GM21576 (cell line): ENCODE measurements around the gene CEP128.

ENCODE experiments used
- ATAC-seq: cut with Tn5 transposase; IDR thresholded peaks from one replicate; pipeline ENCODE4 v1.9.1; 2021; ENCODE audit warnings: mild to moderate bottlenecking, moderate library complexity; ENCODE audit not compliant: unreplicated experiment

Gene CEP128

DNA sequence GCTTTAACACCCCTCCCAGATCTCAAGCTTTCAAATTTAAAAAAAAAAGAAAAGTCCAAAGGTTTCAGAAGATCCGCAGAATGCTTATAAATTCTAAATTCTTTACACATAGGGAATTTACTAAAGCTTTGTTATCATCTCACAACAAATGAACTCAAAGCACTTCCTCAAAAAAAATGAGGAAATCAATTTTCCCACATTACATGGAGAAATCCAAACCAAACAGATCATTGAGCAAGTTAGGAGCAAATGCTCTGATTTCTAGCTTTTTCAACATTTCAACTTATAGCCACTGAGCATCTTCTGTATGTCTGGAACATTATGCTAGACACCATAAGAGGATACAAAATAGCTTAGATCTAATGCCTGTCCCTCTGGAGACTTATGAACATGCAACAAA, 161.0 kb downstream of the CEP128 start:
- ATAC-seq: no peak

DNA sequence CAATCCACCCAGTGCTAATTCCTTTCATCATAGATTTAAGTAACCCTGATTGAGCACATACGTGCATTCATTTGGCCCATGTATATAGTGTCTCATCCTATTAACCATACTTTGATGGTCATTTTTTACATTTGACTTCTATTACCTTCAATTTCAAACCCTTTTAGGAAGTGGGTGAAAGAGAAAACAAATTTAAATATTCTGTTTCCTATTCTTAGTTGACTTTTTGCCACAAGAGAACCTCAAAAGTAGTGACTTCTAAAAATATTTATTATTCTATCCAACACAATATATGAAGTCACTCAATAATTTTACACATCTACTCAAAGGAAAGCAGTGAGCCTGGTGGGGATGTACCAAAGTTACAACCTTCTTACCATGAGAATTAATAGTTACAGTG, 164.9 kb downstream of the CEP128 start:
- ATAC-seq: no peak

DNA sequence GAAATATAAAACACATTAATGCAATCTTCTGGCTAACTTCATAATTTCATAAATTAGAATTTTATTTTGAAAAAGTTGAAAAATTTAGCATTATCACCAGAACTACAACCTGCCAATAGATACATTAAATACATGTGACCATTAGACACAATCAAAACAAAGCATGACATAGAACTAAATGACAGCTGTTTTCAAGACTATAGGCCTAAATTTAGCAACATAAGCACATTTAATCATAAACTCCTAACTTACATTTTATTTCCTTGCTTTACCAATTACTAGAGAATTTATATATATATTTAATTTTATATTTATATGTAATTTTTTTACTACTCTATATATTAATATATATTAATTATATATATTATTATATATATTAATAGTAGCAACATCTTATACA, 165.4 kb downstream of the CEP128 start:
- ATAC-seq: no peak

DNA sequence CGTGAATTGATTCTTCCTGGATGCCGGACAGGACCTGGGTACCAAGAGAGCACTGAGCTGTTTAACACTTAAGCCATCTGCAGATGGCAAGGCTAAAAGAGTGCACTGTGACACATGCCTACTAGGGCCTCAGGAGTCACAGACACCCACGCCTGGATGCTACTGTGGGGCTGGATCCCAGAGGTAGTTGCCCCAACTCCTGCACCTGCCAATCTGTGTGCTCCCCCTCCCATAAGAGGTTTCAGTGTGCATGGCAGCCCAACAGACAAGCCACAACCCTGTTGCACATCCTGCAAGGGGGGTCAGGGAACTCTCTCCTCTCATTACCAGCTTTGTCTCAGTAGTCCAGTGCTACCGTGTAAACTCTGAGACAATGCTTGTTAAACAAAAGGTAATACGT, 169.0 kb downstream of the CEP128 start:
- ATAC-seq: no peak

DNA sequence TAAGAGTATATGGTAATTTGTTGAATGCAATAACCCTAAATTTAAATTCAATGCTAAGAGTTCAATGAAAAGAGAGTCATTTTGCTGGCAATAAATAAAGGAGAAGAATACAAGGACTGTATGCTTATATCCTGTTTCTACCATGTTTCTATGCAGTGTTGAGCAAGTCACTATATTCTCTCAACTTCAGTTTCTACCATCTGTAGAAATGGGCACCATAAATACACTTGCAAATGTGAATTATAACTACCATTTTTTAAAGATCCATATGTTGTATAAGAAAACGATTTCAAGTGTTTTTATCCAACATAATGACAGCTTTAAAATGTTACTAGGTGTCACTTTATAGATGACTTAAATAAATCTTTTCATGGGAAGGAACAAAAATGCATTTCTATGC, 170.3 kb downstream of the CEP128 start:
- ATAC-seq: no peak

DNA sequence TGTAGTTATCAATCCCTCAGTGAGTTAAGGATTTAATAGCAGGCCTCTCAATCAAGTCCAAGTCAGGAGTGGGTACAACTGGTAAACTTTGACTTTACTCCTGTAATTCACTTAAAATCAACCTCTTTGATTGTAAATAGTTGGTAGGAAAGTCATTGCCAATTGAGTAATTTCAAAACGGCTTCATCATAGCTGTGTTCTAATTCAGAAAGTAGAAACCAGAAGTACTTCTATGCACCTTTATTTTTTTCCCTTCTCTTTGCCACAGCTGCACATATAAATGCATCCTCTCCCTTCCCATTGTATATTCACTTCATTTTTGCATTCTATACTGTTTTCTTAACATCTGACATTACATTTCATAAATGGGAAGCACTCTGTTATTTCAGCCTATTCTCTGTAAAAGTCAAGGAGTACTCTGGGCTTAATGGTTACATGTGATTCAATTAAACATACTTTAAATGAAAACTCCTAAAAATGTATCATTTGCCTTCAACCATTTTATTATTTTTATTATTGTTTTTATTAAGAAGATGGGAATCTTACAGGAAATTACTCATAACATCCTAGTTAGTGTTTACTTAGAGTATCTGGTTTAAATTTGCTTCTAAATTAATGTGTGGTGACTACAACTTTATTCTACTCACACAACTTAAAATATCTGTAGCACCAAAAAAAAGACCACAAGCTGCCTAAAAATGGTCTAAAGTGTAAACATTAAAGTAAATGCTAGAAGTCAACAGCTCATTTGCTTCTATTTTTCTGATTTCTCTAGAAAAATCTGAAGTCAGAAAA, 171.2 kb downstream of the CEP128 start:
- ATAC-seq: no peak

DNA sequence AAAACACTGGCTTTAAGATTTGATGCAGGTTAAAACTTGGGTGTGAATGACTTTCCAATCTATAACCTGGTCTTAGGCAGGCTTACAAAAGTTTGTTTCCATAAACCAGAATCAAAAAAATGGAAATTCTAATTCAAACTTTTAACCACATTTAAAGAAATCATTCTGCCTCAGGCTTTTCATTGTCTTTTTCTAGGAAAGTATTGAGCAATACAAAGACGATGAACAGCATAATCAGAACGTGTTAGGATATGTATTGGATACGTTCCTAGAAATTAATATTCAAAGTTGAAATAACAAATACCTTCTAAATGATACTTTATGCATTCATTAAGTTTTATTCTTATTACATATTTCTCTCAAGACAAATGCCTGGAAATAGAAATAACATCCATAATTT, 172.9 kb downstream of the CEP128 start:
- no peak for ATAC-seq

DNA sequence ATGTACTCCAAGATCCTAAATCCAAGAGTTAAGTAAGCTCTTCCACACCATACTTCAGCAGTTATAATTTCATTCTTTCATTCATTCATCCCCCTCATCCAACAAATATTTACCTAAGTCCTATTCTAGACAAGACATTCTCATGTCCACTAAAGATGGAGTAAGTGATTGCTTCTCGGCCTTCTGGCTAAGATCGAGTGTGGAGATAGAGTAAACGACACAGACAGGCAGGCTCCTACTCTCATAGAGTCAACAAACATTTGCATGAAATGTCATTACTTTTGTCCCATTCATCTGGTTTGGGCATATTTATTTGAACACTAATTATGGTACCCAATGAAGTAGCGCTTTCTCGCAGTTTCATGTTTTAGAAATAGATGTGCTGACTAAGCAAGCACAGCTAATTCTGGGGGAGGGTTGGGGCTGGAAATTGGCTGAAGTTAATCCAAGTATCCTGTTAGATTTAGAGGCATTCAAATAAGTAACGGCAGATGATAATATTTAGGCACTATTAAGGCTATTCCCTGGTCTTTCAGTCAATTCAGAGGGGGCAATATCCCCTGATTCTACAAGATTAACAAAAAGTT, 176.5 kb downstream of the CEP128 start:
- ATAC-seq: no peak

DNA sequence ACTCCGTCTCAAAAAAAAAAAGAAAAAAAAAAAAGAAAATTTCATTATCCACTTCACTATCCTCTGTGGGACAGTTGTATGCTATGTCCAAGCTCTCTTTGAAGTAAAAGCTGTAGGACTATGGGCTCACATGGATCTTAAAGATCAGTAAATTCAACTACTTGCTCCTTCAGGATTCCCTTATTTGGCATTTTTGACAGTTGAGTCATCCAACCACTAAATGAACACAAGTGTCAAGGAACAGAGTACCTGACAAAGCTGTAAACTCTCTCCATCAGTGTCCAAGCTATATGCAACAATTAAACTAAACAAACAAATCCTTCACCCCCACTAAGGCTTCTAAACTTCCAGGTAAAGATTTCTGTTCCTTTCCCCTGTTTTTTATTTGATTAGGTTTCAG, 177.0 kb downstream of the CEP128 start:
- ATAC-seq: no peak

DNA sequence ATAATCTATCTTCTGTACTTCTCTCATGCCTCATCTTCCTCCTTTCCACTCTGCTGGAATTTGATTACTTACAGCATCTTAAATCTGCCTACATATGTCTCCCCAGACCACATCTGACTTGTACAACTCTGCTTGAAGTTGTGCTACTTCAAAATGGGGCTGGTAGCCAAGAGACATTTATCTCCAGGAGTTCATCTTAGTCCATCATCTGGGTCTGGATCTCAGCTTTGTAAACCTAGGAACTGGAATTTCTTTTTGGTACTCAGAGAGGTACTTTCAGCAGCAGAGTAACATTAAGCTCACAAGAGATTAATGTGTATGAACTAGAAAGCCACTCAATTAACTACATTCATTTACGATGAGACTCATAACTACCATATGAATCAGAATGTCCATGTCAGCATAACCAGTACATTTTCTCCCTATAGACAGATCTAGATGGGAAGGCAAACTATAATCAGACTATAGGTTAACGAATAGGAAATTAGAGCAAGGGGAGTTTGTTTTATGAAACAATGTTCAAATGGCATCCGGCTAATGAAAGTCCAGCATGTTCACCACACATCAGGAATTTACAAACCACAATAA, 178.8 kb downstream of the CEP128 start:
- no peak for ATAC-seq

DNA sequence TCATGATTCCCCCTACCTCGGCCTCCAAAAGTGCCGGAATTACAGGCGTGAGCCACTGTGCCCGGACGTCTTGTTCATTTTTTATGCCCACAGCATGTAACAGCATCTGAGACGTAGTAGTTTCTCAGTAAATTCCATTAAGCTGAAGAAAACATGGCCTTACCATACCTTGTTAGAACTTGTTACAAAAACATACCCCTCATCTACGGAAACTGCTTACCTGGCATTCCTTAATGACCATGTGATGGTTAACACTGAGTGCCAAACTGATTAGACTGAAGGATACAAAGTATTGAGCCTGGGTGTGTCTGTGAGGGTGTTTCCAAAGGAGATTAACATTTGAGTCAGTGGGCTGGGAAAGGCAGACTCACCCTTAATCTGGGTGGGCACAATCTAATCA, 186.8 kb downstream of the CEP128 start:
- no peak for ATAC-seq

DNA sequence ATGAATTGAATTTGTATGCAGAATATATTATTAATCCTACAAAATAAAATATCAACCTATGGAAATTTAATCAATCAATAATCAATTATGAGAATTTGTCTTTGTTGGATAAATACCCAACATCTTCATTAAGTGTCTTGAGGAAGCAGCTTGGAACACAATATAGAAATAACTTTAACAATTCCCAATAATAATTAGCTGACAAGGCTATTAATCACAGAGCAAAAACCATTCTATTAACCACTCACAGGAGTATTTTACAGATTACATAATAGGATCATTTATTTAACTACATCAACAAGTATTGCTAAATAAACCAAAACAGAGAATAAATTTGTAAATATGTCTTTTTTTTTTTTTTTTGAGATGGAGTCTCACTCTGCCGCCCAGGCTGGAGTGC, 190.3 kb downstream of the CEP128 start:
- ATAC-seq: no peak

DNA sequence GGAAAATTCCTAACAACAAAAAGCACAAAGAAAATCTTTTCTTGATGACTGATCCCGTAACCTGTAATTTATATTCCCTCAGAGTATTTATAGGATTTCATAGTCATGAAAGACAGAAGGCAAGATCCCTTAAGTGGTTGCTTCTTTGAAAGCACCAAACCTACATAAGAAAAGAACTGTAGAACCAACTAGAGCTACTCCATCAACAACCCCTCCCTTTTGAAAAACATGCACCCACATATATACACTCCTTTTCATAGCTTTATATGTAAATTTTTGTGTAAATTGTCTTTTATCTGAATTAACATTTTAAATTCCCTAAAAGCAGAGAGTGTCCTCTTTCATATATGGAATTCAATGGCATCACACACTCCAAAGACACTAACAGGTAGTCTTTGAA, 215.3 kb downstream of the CEP128 start:
- ATAC-seq: no peak

DNA sequence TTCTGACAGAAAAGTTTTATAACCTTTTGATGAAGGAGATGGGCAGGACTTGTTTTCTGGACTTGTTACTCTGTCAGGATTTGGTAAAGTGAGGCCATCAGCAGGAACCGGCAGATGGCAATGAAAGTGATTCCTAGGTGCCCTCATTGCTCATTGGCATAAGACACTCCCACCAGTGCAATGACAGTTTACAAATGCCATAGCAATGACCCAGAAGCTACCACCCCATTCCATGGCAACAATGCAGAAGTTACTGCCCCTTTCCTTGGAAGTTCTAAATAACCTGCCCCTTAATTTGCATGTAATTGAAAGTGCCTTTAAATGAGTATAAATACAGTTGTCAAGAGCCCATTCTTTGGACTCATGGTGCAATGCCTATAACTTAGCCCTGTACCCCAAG, 222.6 kb downstream of the CEP128 start:
- ATAC-seq: no peak

DNA sequence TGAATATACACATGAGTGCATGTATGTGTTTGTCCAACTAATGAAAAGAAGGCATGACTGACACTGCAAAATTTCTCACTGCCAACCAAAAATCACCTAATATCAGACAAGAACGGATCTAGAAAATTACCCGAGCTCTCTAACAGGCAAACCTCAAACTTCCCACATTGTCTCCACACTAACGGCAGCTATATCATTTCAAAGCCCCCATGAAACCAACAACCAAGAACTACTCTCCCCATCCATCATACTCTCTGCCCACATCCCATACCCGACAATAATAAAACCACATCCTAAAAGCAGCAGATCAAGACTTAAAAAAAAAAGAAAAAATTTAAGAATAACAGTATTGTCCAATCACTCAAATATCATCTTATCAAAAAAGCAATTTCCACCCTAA, 227.1 kb downstream of the CEP128 start:
- ATAC-seq: no peak

DNA sequence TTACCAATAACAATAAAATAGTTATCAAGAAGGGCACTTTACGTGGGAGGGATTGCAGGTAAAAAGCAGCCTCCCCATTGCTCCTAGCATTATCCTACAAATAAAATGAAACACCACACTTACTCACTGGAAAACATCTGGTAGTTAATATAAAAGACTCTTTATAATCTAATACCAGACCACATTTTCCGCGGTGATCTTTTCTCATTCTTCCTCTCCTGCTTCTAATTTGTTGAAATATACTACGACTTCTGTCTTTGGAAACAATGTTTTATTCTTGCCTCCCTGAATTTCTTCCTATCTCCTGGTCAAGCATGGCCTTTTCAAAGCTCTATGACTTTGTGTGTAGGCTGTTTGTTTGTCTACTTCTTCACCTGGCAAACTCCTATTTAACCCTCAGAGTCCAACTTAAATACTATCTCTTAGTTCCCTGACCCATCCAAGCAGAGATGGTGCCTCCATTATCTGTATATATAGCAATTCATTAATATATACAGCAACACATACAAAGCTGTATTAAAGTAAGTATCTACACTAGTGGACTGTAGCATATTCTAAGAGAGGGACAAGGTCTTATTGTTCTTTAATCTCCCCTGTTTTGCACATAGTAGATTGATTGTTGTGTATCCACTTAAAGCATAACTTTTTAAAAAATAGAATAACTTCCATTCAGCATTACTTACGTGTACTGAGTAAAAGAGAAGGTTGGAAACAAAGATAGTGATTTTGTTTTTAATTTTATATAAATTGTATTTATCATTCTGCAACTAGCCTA, 228.3 kb downstream of the CEP128 start:
- no peak for ATAC-seq

DNA sequence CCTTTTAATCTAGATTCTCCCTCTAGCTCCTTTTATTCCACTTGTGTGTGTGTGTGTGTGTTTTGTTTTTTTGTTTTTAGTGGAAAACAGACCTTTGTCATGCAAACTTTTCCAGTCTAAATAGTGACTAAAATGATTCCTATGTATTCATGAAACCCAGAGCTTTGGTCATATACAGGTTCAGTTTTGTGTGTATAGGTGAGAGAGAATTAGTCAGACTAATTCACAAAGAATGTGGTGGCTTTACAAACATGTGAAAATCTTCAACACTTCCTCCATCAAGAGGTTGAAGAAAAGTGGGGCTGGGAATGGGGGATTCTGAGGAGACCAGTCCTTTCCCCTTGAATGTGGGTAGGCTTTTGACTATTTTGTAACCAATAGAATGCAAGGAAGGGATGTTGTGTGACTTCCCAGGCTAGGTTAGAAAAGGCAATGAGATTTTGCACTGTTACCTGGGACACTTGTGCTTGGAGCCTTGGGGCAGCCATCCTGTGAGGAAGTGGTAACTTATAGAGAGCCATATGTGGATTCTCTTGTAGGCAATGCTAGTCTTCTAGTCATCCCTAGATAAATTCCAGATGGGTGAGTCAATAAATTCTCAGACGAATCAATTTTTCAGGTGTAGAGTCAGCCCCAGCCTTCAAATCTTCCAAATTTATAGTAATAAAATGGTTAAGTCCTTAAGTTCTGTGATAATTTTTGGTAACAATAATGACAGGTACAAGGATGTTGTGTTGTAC, 236.1 kb downstream of the CEP128 start:
- ATAC-seq: no peak

DNA sequence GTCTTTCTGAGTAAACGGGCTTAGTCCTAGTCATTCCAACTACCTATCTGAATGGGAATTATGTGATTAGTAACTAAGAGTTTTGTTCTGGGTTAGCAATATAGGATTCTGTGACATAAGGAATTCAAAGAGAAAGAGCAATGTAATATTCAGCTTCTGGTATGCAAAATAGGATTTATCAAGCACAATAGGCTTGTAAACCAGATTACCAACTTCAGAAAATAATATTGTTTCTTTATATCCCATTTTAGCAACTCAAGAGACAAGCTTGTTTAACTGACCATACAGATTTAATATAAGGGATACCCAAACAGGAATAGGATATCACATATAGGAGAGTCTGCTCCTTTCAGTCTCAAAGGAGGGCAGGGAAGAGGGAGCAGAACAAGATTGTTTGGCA, 240.9 kb downstream of the CEP128 start:
- no peak for ATAC-seq

DNA sequence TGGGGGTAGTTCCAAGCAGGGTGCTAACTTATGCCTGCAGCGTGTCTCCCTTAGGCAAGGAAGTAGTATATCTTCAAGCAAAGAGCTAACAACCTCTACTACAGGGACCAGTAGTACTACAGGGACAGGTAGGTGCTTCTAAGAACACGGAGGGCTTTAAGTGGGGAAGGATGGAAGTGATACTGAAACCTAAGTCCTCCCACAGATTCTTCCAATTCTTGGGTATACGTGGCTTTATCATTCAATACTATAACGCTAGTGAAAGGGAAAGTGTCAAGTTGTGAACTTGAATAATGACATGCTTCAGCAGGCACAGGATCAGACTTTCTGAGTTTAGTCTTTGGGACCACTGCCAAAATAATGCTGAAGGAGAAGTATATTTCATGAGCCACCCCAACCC, 241.7 kb downstream of the CEP128 start:
- no peak for ATAC-seq

DNA sequence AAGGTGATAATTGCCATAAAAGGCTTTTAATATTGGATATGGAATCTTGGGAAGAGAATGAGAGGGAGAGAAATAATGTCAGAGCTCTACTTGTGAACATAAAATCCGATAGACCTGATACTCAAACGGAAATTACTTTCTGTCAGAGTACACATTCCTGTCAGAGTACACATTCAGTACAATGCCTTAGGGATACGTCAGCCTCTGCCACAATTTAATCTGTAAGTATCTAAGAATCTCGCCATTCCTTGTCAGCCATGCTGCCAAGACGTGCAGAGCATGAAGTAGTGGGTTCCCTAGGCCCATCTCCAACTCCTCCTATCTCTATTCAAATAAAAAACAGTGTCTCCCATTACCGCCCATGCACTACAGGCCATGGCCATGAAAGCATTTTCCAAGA, 242.6 kb downstream of the CEP128 start:
- ATAC-seq: no peak

DNA sequence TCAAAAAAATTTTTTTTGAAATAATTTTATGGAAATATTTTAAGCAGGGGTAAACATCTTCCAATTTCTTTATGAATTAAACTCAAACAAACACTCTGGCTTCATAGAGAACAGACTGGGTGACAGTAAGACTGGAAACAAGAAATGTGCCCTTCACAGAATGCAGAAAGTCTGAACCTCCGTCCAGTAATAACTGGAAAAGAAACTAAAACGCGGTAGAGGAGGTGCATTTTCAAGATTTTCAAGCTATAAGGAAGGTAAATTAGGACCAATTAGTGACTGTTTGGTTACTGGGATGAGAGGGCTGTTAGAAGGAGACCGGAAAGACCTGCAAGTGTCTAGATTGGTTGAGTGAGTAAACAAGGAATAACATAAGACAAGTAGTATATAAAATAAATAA, 245.7 kb downstream of the CEP128 start:
- ATAC-seq: no peak
